ENCODE results near the gene USP47. TPM values are rescaled to one million over a fixed set of nuclear protein-coding genes. Genes with fewer than 3 reads are reported as not detected.

The USP47 gene
- total and polyA plus RNA-seq, 2 experiments from 2014 or later: 16.3 to 36.7 TPM

GRCh38 chr11:11810764-11811726 lies 30.7 kb upstream of the USP47 start:
- no peak overlapping the region for H3K4me2 ChIP-seq
- H2AFZ ChIP-seq: peak overlapping the region; percentile 47; the same call in 1 of the 2 replicates
- H3K9me3 Mint-ChIP-seq: no peaks in the 10 kb centered on the region; the same call in 2 of the 3 replicates
- no peaks in the 10 kb centered on the region for H4K20me1 ChIP-seq (replicated peaks; ENCODE audit: insufficient read depth)
- no peaks in the 10 kb centered on the region for H3K27me3 ChIP-seq (ENCODE audit: insufficient read depth)
- H3K4me3 Mint-ChIP-seq: no peak overlapping the region
- H3F3A ChIP-seq (replicated peaks; ENCODE audit: low read depth): no peaks in the 10 kb centered on the region
- ATAC-seq (peak; percentile 82), DNase-seq (ENCODE audit: low spot score) (peak; percentile 66)
- H3K4me1 ChIP-seq (ENCODE audit: insufficient read depth): no peaks in the 10 kb centered on the region
- no peak overlapping the region for H3K27ac Mint-ChIP-seq
- H3K79me2 ChIP-seq (replicated peaks; ENCODE audit: insufficient read depth): no peaks in the 10 kb centered on the region
- H3K4me1 Mint-ChIP-seq: peaks cover 2% of the 10 kb centered on the region; the same call in 1 of the 3 replicates
- no peaks in the 10 kb centered on the region for H3K36me3 Mint-ChIP-seq (ENCODE audit: low read depth)
- peaks cover 5% of the 10 kb centered on the region for H3K27me3 Mint-ChIP-seq (ENCODE audit: insufficient read depth, low read depth, poor library complexity)
- no peak overlapping the region for H3K27ac ChIP-seq (ENCODE audit: low read depth)
- no peaks in the 10 kb centered on the region for H3K9me2 ChIP-seq (ENCODE audit: insufficient read depth)
- TF ChIP-seq CTCF (conservative IDR thresholded peaks at IDR 0.05; ENCODE audit: low read depth in 2 of 2) (0 out of 4 replicates have a peak, but pooled peaks of 1 of the 2 experiments have one; percentile 18), ZNF331 (CRISPR knock-in tag; IDR thresholded peaks at IDR 0.05; ENCODE audit: low read depth) (no peak)
- no peak overlapping the region for H3K4me3 ChIP-seq
- H3K36me3 ChIP-seq (ENCODE audit: insufficient read depth): no peaks in the 10 kb centered on the region

DNA sequence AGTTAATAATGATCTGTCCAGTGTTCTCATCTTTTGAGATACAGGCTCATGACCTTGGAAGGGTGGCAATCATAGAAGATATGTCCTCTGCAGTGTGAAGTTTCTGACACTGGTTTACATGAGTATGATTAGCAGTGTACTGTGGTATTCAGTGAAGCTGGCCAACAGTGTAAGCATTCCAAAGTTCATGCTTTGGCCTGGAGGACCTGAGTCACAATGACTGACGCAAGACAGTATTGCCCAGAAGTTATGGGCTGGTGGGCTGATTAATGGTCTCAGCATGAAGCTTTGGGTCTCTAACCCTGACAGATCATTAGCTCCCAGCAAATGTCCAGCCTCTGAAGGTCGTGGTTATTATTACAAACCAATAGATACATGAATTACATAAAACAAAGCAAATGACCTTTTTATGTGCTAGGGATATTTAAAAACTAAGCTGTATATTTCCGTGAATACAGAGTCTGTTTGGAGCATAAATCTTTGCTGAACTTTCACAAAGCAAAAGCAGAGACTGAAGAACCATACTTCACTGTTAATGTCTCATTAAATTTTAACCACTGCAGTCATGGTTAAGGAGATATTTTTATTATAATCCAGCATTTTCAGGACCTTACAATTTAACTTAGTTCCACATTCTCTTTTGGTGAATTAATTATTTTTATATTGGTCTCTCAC lies 28.3 kb upstream of the USP47 start:
- H4K20me1 ChIP-seq (replicated peaks; ENCODE audit: insufficient read depth): no peaks in the 10 kb centered on the region
- H3K4me3 Mint-ChIP-seq: no peak overlapping the region
- H3K4me1 Mint-ChIP-seq: no peaks in the 10 kb centered on the region; the same call in 2 of the 3 replicates
- H3K36me3 ChIP-seq (ENCODE audit: insufficient read depth): no peaks in the 10 kb centered on the region
- ATAC-seq: no peak
- H3K36me3 Mint-ChIP-seq (ENCODE audit: low read depth): no peaks in the 10 kb centered on the region
- no peak overlapping the region for H2AFZ ChIP-seq
- no peaks in the 10 kb centered on the region for H3K27me3 ChIP-seq (ENCODE audit: insufficient read depth)
- H3K4me1 ChIP-seq (ENCODE audit: insufficient read depth): no peaks in the 10 kb centered on the region
- H3K4me3 ChIP-seq: no peak overlapping the region
- H3K4me2 ChIP-seq: no peak overlapping the region
- no peak overlapping the region for H3K27ac Mint-ChIP-seq
- H3K79me2 ChIP-seq (replicated peaks; ENCODE audit: insufficient read depth): no peaks in the 10 kb centered on the region
- H3F3A ChIP-seq (replicated peaks; ENCODE audit: low read depth): no peaks in the 10 kb centered on the region
- no peaks in the 10 kb centered on the region for H3K9me2 ChIP-seq (ENCODE audit: insufficient read depth)
- no peak for DNase-seq (ENCODE audit: low spot score)
- peaks cover 5% of the 10 kb centered on the region for H3K27me3 Mint-ChIP-seq (ENCODE audit: insufficient read depth, low read depth, poor library complexity)
- H3K27ac ChIP-seq (ENCODE audit: low read depth): no peak overlapping the region
- H3K9me3 Mint-ChIP-seq: no peaks in the 10 kb centered on the region; the same call in 2 of the 3 replicates
- TF ChIP-seq EZH2phosphoT487 (IDR thresholded peaks at IDR 0.05; ENCODE audit: unreplicated experiment) (no peak), STAT1 (IDR thresholded peaks at IDR 0.05; ENCODE audit: unreplicated experiment) (no peak), NANOG (IDR thresholded peaks at IDR 0.05; ENCODE audit: borderline replicate concordance) (no peak), ZNF114 (CRISPR knock-in tag; IDR thresholded peaks at IDR 0.05) (no peak), JUNB (IDR thresholded peaks at IDR 0.05; ENCODE audit: unreplicated experiment) (no peak), ETS1 (IDR thresholded peaks at IDR 0.05) (no peak), CTCF (conservative IDR thresholded peaks at IDR 0.05; ENCODE audit: low read depth in 2 of 2) (no peak), POLR2AphosphoS5 (IDR thresholded peaks at IDR 0.05; ENCODE audit: low read depth) (no peak), EZH2 (IDR thresholded peaks at IDR 0.05; ENCODE audit: low read depth, unreplicated experiment) (no peak)
- TF ChIP-seq, protein P1, sequence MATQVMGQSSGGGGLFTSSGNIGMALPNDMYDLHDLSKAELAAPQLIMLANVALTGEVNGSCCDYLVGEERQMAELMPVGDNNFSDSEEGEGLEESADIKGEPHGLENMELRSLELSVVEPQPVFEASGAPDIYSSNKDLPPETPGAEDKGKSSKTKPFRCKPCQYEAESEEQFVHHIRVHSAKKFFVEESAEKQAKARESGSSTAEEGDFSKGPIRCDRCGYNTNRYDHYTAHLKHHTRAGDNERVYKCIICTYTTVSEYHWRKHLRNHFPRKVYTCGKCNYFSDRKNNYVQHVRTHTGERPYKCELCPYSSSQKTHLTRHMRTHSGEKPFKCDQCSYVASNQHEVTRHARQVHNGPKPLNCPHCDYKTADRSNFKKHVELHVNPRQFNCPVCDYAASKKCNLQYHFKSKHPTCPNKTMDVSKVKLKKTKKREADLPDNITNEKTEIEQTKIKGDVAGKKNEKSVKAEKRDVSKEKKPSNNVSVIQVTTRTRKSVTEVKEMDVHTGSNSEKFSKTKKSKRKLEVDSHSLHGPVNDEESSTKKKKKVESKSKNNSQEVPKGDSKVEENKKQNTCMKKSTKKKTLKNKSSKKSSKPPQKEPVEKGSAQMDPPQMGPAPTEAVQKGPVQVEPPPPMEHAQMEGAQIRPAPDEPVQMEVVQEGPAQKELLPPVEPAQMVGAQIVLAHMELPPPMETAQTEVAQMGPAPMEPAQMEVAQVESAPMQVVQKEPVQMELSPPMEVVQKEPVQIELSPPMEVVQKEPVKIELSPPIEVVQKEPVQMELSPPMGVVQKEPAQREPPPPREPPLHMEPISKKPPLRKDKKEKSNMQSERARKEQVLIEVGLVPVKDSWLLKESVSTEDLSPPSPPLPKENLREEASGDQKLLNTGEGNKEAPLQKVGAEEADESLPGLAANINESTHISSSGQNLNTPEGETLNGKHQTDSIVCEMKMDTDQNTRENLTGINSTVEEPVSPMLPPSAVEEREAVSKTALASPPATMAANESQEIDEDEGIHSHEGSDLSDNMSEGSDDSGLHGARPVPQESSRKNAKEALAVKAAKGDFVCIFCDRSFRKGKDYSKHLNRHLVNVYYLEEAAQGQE (IDR thresholded peaks at IDR 0.05; ENCODE audit: unreplicated experiment): no peak
